GM21737 (cell line): ENCODE results near the gene TBC1D5.
"Not testable (repeated sequence)": the region's sequence is repeated elsewhere in the genome, so short reads cannot be mapped to it uniquely, and the experiment has no call there.

Source experiments
- ATAC-seq: cut with Tn5 transposase; IDR thresholded peaks from one replicate; pipeline ENCODE4 v1.9.1; 2021; ENCODE audit warnings: mild to moderate bottlenecking, moderate library complexity; ENCODE audit not compliant: unreplicated experiment

The TBC1D5 gene

DNA sequence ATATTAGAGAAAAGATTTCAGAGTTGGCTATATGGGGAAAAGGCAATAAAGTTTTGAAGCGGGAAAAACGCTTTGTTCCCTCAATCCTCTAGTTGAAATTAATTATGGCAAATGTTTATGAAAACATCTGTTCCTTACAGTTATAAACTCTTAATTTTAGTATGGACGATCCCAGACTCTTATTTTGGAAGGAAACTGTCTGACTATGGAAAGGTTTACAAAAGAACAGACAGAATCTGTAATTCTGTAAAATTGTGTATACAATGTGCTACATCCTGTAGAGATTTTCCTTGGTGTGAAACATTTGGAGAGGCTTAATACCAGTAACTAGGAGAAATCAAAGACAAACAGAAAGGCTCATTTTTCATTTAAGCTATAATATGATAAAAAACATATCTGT is 311.8 kb downstream of the TBC1D5 start:
- no peak for ATAC-seq

DNA sequence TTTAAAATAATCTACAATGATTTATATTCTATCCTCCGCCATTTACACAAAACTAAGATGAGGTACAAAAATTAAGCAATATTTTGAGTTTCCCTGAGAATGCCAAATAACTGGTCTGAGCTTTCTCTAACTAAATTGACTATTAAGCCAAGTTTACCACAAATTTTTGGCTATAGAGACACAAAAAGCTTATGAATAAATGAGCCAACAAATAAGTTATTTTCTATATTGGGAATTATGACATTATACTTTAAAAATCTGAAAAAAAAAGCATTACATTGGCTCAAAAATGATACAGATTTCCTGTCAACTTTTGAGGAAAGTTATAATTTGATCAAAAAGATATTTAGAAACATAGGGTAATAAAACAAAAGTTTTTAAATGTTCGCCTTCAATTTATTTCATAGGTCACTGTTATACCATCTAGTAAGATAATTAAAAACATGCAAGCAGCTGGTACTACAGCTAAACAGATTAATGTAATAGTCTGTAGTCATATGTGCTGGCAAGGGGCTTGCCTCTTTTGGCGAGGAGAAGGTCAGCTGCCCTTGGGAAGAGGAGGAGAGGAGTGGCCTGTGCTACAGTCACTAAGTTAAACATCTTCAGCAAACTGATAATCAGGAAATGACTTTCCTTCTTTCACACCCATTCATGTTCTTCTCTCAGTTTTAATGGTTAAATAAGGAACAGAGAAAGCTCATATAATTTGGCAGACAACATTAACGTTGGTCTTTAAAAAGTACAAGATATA is 318.5 kb downstream of the TBC1D5 start:
- no peak for ATAC-seq

DNA sequence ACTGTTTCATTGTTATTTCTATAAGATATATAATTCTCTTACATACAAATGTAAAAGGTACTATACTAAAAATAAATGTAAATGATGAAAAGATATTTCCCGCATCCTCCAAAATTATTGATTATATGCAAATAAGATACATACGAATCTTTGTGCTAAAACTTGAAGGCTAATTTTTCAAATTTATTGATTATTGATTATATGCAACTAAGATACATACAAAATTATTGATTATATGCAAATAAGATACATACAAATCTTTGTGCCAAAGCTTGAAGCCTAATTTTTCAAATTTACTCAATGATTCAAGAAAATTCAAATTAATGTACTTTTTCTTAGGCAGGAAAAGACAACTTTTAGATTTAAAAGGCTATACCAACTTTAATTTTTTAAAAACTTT is 319.8 kb downstream of the TBC1D5 start:
- no peak for ATAC-seq

DNA sequence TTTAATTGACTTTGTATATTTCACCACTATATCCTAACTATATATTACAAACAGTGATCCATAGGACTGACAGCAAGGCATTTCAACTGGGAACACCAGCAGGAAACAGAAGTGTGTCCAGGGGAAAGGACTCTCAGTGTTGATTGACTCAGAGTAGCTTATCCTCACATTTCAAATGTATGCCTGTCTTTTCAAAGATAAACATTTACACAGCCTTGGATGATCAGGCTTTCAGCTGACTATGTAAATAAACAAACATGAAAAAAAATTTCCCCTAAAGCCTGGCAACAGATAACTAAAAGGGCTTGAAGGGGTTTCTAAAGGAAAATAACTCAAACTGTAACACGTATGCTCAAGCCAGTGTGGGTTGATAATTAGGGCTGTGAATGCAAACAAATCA is 321.8 kb downstream of the TBC1D5 start:
- ATAC-seq, result no peak

DNA sequence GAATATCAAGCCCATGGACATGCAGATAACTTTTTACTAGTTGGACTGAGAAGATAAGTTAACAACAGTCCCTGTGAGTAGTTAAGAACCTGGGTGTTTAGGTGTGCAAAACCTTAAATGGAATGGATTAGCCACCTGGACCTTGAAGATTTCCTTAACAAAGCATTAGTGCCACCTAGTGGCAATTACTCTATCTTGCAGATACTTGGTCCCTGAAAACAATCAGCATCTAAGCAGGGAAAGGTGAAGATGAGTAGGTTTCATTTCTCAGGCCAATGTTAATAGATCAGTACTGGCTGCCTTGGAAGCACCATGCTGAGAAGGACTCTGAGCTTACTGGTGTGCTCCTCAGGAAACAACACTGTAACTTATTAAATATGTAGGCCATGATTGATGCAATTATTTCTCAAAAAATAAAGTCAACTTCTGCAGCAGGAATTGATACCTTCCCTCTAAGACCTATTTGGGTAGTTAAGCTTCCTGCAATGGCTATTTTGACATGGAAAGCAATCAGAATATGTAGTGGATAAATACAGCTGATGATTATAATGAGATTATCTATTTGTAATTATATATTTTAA is 329.4 kb downstream of the TBC1D5 start:
- peak; percentile 77 for ATAC-seq

DNA sequence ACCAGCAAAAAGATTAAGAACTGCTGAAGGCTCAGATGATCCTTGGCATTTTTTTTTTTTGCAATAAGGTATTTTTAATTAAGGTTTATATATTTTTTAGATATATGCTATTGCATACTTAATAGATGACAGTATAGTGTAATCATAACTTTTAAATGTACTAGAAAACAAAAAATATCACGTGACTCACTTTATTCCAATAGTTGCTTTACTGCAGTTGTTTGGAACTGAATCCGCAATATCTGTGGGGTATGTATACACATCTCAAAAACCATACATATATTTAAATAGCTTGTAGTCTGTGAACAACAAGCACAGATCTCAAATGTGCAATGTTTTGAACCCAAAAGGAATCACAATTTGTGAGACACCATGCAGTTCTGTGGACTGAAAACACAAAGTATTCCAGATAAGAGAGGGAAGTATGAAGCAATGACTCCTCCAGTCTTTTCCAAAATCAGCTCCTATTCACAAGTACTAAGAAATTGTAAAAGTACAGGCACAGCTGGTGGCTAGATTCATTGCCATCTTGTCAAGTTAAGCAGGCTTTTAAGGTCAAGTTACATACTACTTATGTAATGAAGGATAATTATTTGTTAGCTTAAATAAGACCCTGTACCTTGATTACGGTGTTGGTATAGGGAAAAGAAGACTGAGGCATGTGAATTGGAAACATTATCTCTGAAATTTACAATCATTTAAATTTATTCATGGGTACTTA is 331.1 kb downstream of the TBC1D5 start:
- ATAC-seq, result no peak

DNA sequence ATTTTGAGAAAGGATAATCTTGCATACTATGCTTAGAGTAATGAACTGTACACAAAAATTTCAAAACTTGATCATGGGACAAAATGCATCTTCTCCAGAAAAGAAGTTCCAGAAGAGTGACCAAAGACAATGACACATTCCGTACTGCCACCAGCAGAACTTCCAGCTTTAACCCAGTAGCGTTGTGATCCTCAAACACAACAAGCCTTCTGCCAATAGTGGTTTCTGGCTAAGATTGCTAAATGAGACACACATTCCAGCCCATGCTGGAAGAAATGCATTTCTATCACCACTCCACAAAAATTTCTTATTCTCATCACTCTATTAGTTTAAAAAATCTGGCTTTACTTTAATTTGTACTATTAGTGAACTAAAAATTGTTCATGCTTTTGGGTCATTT is 334.9 kb downstream of the TBC1D5 start:
- ATAC-seq, result no peak

DNA sequence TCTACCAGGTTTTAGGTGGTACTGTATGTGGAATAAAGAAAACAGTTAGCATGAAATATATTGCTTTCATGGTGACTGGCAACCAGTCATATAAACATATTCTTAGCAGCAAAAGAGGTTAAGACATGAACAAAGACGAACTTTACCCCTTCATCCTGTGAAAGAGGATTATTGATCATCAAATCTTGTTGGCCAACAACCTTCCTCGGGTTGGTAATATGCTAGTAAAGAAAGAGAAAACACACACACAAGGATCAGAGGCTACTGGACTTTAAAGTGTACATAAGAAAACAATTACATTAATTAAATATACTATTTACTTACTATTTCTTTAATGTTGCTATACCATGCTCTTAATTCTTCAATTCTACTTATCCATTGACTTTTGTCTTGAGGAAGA is 337.9 kb downstream of the TBC1D5 start:
- ATAC-seq, result no peak

DNA sequence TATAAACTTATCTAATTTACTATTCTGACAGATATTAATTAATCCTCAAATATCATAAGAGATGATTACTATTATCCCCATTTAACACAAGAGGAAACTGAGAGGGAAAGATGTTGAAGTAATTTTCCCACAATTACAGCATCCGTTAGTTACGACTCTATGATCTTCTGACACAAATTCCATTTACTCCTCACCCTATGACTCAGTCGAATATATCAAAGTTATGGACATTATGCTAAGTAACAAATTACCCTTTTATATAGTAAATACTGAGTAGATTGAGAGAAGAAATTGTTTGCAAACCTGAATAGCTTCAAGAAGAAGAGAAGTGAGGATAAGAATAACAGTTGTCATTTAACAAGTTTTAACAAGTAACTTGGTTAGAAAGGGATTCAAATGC is 340.0 kb downstream of the TBC1D5 start:
- ATAC-seq, result no peak

DNA sequence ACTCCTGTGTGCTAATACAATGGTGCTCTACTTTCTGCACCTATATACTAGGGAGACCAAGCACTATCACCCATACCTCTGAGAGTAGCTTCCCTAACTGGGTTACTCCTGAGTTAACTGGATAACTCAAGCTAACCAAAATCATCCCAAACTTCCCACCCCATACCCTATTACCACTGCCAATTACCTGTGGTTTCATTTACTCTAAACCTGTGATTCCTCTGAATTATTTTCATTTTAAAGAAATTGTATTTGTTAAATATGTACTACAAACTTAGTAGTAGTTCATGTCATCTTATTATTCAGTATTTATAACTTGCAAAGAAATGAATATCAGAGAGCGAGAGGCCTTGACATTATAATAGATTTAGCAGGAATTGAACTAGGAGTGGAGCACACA is 340.5 kb downstream of the TBC1D5 start:
- no peak for ATAC-seq

DNA sequence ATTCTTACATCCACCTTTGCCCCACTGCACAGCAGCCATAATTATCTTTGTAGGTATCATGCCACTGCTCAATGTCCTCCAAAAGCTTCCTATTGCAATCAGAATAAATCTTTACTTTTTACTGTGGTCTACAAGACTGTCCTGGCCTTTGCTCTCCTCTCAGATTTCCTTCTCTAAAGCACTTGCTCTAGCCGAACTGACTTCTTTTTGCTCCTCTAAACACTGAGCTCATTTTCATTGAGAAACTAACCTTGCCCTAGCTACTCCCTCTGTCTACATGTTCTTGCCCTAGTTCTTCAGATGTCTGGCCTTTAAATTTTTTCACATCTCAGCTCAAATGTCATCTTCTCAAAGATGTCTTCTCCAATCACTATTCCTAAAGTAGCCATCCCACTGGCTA is 342.8 kb downstream of the TBC1D5 start:
- peak; percentile 36 for ATAC-seq

DNA sequence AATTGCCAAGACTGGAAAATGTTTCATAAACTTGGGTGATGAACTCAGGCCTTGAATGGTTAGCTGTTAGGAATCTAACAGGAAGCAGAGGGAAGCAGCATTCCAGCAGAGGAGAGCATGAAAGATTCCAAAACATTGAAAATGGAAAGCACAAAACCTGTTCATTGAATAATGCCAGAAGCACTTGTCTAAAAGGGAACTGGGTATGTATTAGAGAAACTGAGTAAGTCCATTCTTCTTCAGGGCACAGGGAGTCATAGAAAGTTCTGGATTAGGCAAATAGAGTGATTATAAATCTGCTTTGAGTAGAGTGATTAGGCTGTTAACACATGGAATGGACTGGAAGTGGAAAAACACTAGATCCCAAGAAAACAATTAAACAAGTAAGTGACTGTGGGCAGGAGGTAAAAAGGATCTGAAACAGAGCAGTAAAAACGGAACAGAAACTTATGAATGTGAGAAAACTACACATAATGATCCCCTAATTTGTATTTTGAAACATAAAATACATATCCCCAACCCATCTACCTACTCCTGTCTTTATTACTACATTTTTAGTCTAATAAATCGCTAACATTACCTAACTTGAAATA is 343.4 kb downstream of the TBC1D5 start:
- peak; percentile 83 for ATAC-seq

DNA sequence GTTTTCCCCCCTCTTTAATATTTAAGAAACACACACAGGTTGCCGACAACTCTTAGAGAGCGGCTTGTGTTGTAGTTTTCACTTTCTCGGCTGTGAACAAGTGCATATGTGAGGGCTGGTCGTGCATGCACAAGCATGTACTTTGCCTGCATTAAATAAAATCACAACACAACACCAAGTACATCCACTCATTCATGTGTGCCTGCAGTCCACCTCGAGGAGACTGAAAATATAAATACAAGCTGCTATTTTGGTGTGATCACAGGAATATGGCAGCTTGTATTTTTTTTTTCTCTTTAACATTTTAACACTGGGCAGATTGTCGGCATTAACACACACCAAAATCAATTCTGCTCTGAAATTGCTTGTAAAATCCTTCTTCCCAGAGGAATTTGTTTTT is 346.4 kb downstream of the TBC1D5 start:
- ATAC-seq, result no peak

DNA sequence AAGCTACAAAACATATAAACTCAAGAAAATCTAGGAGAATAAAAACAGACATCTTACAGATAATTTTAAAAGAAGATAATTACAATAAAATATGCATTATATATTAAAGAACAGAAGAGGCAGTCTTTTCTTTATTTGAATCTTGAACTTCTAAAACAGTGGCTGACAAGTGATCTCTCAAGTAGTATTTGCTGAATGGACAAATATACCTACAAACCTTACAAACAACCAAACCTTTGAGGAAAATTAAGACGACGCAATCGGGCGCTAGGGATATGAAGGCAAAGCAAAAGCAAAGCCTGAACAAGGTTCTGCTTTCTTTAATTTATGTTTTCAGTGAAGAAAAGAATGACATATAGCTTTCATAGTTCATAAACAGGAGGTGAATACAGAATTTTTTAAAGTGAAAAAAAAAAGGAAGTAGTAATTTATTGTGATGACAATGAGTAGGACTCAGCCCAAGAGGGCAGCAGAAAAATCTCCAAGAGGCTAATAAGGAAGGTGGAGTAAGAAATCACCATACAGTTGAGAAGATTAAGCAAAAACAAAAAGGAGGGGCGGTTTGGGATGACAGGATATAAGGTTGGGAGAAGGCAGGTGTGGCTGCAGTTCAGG is 347.8 kb downstream of the TBC1D5 start:
- no peak for ATAC-seq

DNA sequence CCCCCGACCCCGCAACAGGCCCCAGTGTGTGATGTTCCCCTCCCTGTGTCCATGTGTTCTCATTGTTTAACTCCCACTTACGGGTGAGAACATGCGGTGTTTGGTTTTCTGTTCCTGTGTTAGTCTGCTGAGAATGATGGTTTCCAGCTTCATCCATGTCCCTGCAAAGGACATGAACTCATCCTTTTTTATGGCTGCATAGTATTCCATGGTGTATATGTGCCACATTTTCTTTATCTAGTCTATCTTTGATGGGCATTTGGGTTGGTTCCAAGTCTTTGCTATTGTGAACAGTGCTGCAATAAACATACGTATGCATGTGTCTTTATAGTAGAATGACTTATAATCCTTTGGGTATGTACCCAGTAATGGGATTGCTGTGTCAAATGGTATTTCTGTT is 349.9 kb downstream of the TBC1D5 start:
- not testable (repeated sequence) for ATAC-seq

DNA sequence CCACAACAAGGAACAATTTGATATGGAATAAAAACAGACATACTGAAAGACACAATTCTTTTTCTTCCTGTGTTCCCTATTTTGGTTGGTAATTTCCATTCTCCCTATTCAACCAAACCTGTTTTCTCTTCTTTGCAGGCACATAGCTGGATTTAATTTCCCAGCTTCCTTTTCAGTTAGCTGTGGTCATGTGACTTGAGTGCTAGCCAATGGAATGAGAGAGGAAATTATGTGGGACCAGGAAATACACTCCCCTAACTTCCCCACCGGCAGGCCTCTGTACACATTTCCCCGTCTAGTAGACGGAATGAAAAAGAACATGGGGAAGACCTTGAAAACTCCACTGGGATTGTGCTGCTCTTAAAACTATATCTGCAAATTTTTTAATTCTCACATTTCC is 351.6 kb downstream of the TBC1D5 start:
- ATAC-seq, result no peak

DNA sequence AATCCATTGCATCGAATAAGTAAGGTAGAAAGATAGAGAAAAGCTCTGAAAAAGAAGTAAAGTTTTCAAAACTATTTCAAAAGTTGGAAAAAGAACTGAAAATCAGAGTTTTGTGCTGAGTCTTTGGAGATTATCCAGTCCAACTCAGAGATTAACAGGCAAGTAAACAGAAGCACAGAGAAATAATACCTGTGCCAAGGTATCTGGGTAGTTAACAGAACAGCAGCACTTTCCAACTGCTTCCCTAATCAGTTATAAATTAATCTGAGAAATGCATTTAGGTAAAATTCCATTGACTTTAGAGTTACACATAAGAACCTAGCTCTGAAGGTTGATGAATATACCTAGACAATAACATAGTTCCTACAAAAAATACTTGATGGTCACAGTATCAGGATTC is 355.3 kb downstream of the TBC1D5 start:
- ATAC-seq, result no peak

DNA sequence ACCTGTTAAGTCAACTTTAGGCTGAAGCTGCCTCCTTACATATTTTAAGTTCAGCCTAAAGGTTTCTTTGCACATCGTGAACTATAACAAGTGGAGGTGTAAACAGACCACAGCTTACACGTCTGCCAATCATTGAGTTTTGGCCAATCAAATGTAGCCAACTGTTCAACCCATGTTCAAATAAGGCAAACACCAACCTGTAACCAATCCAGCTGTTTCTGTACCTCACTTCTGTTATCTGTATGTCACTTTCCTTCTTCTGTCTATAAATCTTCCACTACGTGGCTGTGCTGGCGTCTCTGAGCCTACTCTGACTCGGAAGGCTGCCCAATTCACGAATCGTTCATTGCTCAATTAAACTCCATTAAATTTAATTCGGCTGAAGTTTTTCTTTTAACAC is 356.0 kb downstream of the TBC1D5 start:
- no peak for ATAC-seq

DNA sequence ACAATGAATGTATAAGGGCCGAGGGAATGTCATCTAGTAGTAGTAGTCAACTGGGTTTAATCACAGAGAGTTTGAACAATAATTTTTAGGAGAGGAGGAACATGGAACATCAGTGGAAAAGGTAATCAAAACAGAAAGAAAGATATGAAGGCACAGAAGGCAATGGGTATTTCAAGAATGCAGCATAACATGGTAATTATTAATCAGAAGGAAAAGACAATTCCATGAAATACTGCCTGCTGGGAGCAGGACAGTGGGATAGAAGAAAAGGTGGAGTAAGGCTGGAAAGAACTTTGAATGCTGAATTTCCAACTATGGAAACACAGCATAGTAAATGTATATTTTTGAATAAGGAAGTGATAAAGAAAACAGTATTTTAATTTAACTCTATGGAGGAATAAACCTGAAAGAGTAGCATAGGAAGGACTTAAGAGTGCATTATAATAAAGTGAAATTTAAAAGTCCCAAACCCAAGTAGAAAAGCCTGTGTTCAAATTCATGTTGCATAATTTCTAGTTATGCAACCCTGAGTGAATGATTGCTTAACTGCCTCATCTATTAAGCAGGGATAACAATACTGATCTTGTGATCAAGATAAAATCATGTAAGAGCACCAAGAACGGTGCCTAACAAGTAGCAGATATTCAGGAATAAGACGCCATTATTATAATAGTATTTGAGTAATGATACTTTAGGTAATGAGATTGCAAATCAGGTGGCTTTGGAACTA is 357.7 kb downstream of the TBC1D5 start:
- no peak for ATAC-seq

DNA sequence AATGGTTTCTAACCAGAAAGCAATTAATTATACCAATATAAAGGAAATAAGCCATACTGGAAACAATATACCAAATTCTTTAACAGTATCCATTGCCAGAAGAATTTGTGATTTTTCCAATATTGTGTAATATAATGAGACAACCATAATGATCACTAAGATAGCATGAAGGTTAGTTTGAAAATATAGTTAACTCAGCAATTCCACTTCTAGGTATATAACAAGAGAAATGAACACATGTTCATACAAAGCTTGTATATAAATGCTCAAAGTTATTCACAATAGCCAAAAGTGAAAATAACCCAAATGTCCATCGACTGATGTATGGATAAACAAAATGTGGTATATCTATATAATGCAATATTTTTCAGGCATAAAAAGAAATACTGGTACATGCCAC is 369.1 kb downstream of the TBC1D5 start:
- ATAC-seq, result no peak
